SK-N-SH treated with all-trans-retinoic acid at 6 μM for 48 hours (cell line): Measurements from ENCODE around the gene GRID1.

Experiments used
- ATAC-seq: fragments of 200-7000 bp; cut with Tn5 transposase; 3 replicates; pipeline ENCODE4 v1.9.1; 2020; ENCODE audit warnings: mild to moderate bottlenecking, moderate library complexity
- ARNTL ChIP-seq: fragments of 450-650 bp; formaldehyde crosslinking; IDR thresholded peaks from 2 replicates; pipeline ENCODE4 v1.5.0; 2020; ENCODE audit warnings: low read depth, mild to moderate bottlenecking, moderate library complexity, borderline replicate concordance
- BACH2 ChIP-seq: fragments of 250-450 bp; sonication (Bioruptor Pico); IDR thresholded peaks from 2 replicates; pipeline ENCODE4 v1.9.0; 2021; ENCODE audit warnings: mild to moderate bottlenecking, borderline replicate concordance
- CREB5 ChIP-seq: fragments of 250-450 bp; sonication (Bioruptor Pico); IDR thresholded peaks from 2 replicates; pipeline ENCODE4 v1.5.1; 2020; ENCODE audit warnings: low read depth, mild to moderate bottlenecking, moderate library complexity
- CSDC2 ChIP-seq: fragments of 250-450 bp; sonication (Bioruptor Pico); IDR thresholded peaks from 2 replicates; pipeline ENCODE4 v1.5.0; 2020; ENCODE audit warnings: mild to moderate bottlenecking, moderate library complexity
- CSRNP3 ChIP-seq: fragments of 250-450 bp; sonication (Bioruptor Pico); IDR thresholded peaks from 2 replicates; pipeline ENCODE4 v1.5.1; 2021; ENCODE audit warnings: mild to moderate bottlenecking, moderate library complexity
- ESRRG ChIP-seq: fragments of 250-450 bp; sonication (Bioruptor Pico); IDR thresholded peaks from 2 replicates; pipeline ENCODE4 v1.6.1; 2021; ENCODE audit warnings: mild to moderate bottlenecking
- GLIS3 ChIP-seq: fragments of 250-450 bp; sonication (Bioruptor Pico); IDR thresholded peaks from 2 replicates; pipeline ENCODE4 v1.5.0; 2020; ENCODE audit warnings: mild to moderate bottlenecking, moderate library complexity
- ISL1 ChIP-seq: fragments of 250-450 bp; sonication (Bioruptor Pico); IDR thresholded peaks from 2 replicates; pipeline ENCODE4 v2.1.2; 2022; ENCODE audit warnings: mild to moderate bottlenecking, moderate library complexity
- OSR1 ChIP-seq: fragments of 250-450 bp; sonication (Bioruptor Pico); IDR thresholded peaks from 2 replicates; pipeline ENCODE4 v1.8.0; 2022; ENCODE audit warnings: moderate library complexity, mild to moderate bottlenecking, inconsistent platforms
- PATZ1 ChIP-seq: fragments of 250-450 bp; sonication (Bioruptor Pico); IDR thresholded peaks from 2 replicates; pipeline ENCODE4 v1.8.0; 2020; ENCODE audit warnings: mild to moderate bottlenecking, moderate library complexity, borderline replicate concordance
- POU6F1 ChIP-seq: fragments of 250-450 bp; sonication (Bioruptor Pico); IDR thresholded peaks from 2 replicates; pipeline ENCODE4 v1.8.0; 2021; ENCODE audit warnings: low read depth, mild to moderate bottlenecking, moderate library complexity, borderline replicate concordance
- PPARA ChIP-seq: fragments of 250-450 bp; sonication (Bioruptor Pico); IDR thresholded peaks from 2 replicates; pipeline ENCODE4 v1.5.0; 2020; ENCODE audit warnings: mild to moderate bottlenecking, borderline replicate concordance
- RARB ChIP-seq: fragments of 250-450 bp; sonication (Bioruptor Pico); IDR thresholded peaks from 2 replicates; pipeline ENCODE4 v1.8.0; 2021; ENCODE audit warnings: mild to moderate bottlenecking, moderate library complexity
- TCF4 ChIP-seq: fragments of 250-450 bp; sonication (Bioruptor Pico); IDR thresholded peaks from 2 replicates; pipeline ENCODE4 v1.8.0; 2021; ENCODE audit warnings: mild to moderate bottlenecking, moderate library complexity, borderline replicate concordance
- TSHZ2 ChIP-seq: fragments of 250-450 bp; sonication (Bioruptor Pico); IDR thresholded peaks from 2 replicates; pipeline ENCODE4 v1.5.0; 2020; ENCODE audit warnings: mild to moderate bottlenecking, moderate library complexity
- ZC3H10 ChIP-seq: fragments of 250-450 bp; sonication (Bioruptor Pico); IDR thresholded peaks from 2 replicates; pipeline ENCODE4 v1.5.1; 2021; ENCODE audit warnings: mild to moderate bottlenecking, moderate library complexity
- ZFP3 ChIP-seq: fragments of 250-450 bp; sonication (Bioruptor Pico); IDR thresholded peaks from 2 replicates; pipeline ENCODE4 v1.5.0; 2020; ENCODE audit warnings: mild to moderate bottlenecking, moderate library complexity
- ZFP30 ChIP-seq: fragments of 450-650 bp; formaldehyde crosslinking; IDR thresholded peaks from 2 replicates; pipeline ENCODE4 v1.5.0; 2022; ENCODE audit warnings: mild to moderate bottlenecking, moderate library complexity
- ZNF565 ChIP-seq: fragments of 450-650 bp; formaldehyde crosslinking; conservative IDR thresholded peaks from 2 replicates; pipeline ENCODE4 v1.5.0; 2020; ENCODE audit warnings: low read depth, mild to moderate bottlenecking, moderate library complexity
- ZNF70 ChIP-seq: fragments of 450-650 bp; formaldehyde crosslinking; IDR thresholded peaks from 2 replicates; pipeline ENCODE4 v1.5.0; 2020; ENCODE audit warnings: mild to moderate bottlenecking, moderate library complexity
- ZNF8 ChIP-seq: fragments of 450-650 bp; formaldehyde crosslinking; IDR thresholded peaks from 2 replicates; pipeline ENCODE4 v1.5.0; 2020; ENCODE audit warnings: mild to moderate bottlenecking, moderate library complexity

Gene GRID1

GRCh38 chr10:86373251-86373650, 6.7 kb upstream of the GRID1 start:
- TF ChIP-seq ZFP30 (CRISPR knock-in tag), result no peak
- no peak for TF ChIP-seq PATZ1 (CRISPR knock-in tag)
- no peak for TF ChIP-seq BACH2
- no peak for TF ChIP-seq ESRRG (CRISPR knock-in tag)
- no peak for TF ChIP-seq PPARA
- TF ChIP-seq TSHZ2, result no peak
- no peak for TF ChIP-seq POU6F1 (CRISPR knock-in tag)
- TF ChIP-seq RARB (CRISPR knock-in tag), result no peak
- TF ChIP-seq ISL1, result no peak
- TF ChIP-seq ZC3H10 (CRISPR knock-in tag), result no peak
- no peak for TF ChIP-seq ARNTL (CRISPR knock-in tag)
- TF ChIP-seq CREB5 (CRISPR knock-in tag), result no peak
- TF ChIP-seq, all 23 proteins: peak for 0
- no peak for ATAC-seq

GRCh38 chr10:86372784-86373239, 6.2 kb upstream of the GRID1 start:
- TF ChIP-seq OSR1 (CRISPR knock-in tag), result no peak
- TF ChIP-seq PPARA, result no peak
- no peak for TF ChIP-seq ISL1
- no peak for TF ChIP-seq POU6F1 (CRISPR knock-in tag)
- no peak for TF ChIP-seq ZC3H10 (CRISPR knock-in tag)
- no peak for TF ChIP-seq ZNF565
- TF ChIP-seq TCF4 (CRISPR knock-in tag), result no peak
- TF ChIP-seq PATZ1 (CRISPR knock-in tag), result no peak
- no peak for TF ChIP-seq ARNTL (CRISPR knock-in tag)
- TF ChIP-seq CSRNP3 (CRISPR knock-in tag), result no peak
- no peak for TF ChIP-seq RARB (CRISPR knock-in tag)
- no peak for TF ChIP-seq ZFP3 (CRISPR knock-in tag)
- no peak for TF ChIP-seq ZNF70 (CRISPR knock-in tag)
- no peak for TF ChIP-seq TSHZ2
- no peak for TF ChIP-seq CSDC2 (CRISPR knock-in tag)
- TF ChIP-seq ESRRG (CRISPR knock-in tag), result no peak
- TF ChIP-seq GLIS3 (CRISPR knock-in tag), result no peak
- TF ChIP-seq ZNF8, result no peak
- no peak for TF ChIP-seq BACH2
- no peak for ATAC-seq
